Measurements from ENCODE around the gene DEFB121.
"Not testable (repeated sequence)": the region's sequence is repeated elsewhere in the genome, so short reads cannot be mapped to it uniquely, and the experiment has no call there.

The DEFB121 gene

GRCh38 chr20:31406115-31406514 is at the start of gene DEFB121:
Gene DEFB121 (minus strand): TSS chr20:31406215. CDS start chr20:31406152, 63 bp downstream.
- no peak for DNase-seq

GRCh38 chr20:31454361-31454760 is 48.3 kb upstream of the DEFB121 start:
- DNase-seq, result no peak

GRCh38 chr20:31452575-31452974 is 46.6 kb upstream of the DEFB121 start:
- no peak for DNase-seq

- DNase-seq, result no peak
These were observed 43.7 kb upstream of the DEFB121 start for GRCh38 chr20:31449511-31450414.

GRCh38 chr20:31446084-31446819 is 40.2 kb upstream of the DEFB121 start:
- no peak for DNase-seq

DNA sequence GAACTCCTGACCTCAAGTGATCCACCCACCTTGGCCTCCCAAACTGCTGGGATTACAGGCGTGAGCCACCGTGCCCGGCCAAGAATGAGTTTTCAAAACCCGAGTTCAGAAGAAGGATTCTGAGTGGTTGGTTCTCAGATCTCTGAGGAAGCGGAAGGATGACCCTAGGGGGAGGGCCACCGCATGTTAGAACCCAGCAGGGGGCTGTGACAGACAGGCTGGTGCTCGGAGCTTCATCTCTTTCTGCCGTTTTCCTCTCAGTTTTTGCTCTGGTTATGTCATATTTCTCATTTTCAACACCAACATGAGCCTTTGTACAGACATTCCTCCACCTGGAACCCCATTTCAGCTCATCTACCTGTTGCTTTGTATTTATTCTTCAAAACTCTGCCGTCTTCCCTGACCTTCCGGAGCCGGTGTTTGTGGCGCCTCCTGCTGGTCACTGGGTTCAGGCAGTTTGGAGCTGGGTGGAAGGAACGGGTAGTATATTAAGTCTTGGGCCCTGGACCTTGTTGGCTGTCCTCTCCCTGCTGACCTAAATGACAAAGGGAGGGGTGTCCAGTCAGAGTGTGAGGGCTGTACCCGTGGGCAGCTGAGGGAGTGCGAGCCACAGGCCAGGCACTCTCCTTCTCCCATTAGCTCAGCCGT is 34.1 kb upstream of the DEFB121 start, which contains the start of gene DEFB123:
DEFB123 (plus strand) TSS at position 621 of the 648 bp plus-strand sequence. CDS start 67 bp downstream, outside the sequence.
- no peak for DNase-seq

DNA sequence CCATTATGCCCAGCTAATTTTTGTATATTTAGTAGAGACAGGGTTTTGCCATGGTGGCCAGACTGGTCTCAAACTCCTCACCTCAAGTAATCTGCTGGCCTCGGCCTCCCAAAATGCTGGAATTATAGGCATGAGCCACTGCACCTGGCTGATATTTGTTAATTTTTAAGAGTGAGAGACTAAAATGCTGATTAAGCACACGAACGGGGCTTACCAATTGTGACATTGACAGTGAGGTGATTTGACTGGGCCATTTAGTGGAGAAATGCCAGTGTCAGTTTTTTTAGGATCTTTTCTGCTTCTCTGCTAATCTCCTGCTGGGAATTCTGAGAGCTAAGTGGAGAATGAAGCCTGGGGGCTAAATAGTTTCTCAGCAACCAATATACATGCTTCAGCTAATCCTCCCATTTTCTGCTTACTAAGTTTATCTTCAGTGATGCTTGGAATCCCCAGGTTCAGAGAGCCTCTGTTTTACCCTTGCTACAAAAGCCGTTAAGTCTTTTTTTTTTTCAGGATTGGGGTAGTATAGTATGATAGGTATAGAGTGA is 24.6 kb upstream of the DEFB121 start:
- DNase-seq, result no peak

- not testable (repeated sequence) for DNase-seq
These were observed 21.6 kb upstream of the DEFB121 start for GRCh38 chr20:31427576-31427975.

- DNase-seq, result not testable (repeated sequence)
These were observed 21.0 kb upstream of the DEFB121 start for GRCh38 chr20:31426891-31427551.

DNA sequence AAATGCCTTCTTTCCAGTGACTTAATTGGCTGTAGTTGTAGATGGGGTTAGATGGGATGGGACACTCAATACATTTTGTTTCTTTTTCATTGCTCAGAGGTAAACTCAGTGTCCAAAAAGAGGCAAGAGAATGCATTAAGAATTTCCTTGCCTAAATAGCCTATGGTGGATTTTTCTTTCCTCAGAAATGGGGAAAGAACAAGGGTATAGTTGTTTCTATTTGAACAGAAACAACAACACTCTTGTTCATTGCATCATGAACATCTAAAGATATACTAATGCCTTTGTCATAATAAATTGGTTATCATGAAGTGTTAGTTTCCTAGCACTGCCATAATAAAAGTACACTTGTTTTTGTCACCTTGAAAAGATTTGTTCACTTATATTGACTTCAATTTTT is 19.8 kb upstream of the DEFB121 start:
- no peak for DNase-seq

DNA sequence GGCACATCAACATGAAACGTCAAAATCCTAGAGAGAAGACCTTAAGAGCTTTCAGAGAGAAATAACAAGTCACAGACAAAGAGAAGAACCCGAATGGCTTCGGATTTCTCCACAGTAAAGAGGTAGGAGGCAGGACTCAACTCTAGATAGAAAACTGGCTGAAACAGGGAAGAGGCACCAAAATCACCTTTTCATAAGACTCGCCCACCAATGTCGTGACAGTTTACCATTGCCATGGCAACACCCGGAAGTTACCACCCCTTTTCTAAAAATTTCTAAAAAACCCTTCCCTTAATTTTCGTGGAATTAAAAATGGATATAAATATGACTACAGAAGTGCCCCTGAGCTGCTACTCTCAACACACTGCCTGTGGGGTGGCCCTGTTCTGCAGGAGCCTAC is 12.3 kb upstream of the DEFB121 start:
- DNase-seq, result no peak

- DNase-seq, result no peak
These were observed 9.6 kb upstream of the DEFB121 start for GRCh38 chr20:31415653-31416052.

- no peak for DNase-seq
These were observed 8.4 kb upstream of the DEFB121 start for GRCh38 chr20:31414381-31414780.

DNA sequence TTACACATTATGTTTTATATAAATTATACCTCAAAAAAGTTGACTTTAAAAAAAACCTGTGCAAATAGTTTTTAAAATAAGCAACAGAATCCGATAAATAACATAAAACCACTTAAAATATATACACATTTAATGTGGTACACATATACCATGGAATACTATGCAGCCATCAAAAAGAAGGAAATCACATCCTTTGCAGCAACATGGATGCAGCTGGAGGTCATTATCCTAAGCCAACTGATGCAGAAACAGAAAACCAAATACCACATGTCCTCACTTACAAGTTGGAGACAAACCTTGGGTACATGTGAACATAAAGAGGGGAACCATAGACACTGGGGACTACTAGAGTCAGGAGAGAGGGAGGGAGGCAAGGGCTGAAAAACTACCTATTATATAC is 4.0 kb upstream of the DEFB121 start:
- no peak for DNase-seq

GRCh38 chr20:31403886-31404285 is 2.1 kb downstream of the DEFB121 start:
- DNase-seq, result no peak

GRCh38 chr20:31394900-31395299 is 11.1 kb downstream of the DEFB121 start:
- DNase-seq, result no peak

- no peak for DNase-seq
These were observed 13.2 kb downstream of the DEFB121 start for GRCh38 chr20:31392836-31393235.

DNA sequence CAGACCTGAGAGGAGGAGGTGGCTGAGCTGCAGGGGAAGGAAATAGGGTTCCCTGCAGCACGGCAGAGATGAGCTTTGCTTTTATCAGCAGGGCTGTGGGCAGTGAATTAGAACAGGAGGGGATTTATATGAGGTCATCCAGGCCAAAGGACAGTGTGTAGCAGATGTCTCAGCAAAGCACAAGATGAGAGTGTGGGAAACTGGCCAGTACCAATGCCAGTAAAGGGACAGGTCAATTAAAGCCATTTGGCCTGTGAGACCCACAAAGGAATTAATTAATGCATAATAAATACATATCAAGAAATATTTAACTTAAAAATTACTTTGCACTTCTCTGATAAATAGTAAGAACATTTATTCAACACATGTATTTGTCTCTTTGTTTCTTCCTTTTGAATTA is 15.5 kb downstream of the DEFB121 start, which contains the start of gene DEFB119:
DEFB119 (minus strand) TSS at position 101 of the 400 bp plus-strand sequence. CDS start 107 bp downstream, outside the sequence.
- no peak for DNase-seq

DNA sequence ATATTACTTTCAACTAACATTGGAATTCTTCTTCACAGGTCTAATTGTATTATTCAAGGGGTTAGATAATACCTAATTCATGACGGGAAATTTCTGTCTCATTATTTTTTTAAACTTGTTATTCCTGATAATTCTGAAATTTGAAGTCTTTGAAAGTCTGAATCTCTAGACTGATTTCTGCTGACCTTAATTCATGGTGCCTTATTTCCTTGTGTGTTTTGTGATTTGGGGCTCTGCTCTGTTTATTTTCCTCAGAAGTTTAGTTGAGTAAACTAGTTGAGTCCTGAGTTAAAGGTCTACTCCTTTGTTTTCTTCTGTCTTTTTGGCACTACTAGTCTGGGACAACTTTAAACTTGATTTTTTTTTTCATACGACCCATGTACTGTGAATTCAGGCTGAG is 31.7 kb downstream of the DEFB121 start:
- DNase-seq, result no peak

GRCh38 chr20:31368301-31368700 is 37.7 kb downstream of the DEFB121 start, which contains the start of gene DEFB118:
Gene DEFB118 (plus strand): TSS chr20:31368601. CDS start chr20:31368651, 50 bp downstream.
- no peak for DNase-seq

GRCh38 chr20:31364272-31364671 is 41.7 kb downstream of the DEFB121 start:
- DNase-seq, result not testable (repeated sequence)

- DNase-seq, result no peak
These were observed 42.7 kb downstream of the DEFB121 start for GRCh38 chr20:31363295-31363694.
